Naive thymus-derived CD4-positive, alpha-beta T cell (primary cell): ENCODE measurements around the gene ZNF418. TPM values are rescaled to one million over a fixed set of nuclear protein-coding genes. Genes with fewer than 3 reads are reported as not detected.

Experiments
- ATAC-seq: fragments of 150-1000 bp; cut with Tn5 transposase; 2 replicates; pipeline ENCODE4 v1.10.0; 2021; ENCODE audit warnings: mild to moderate bottlenecking, moderate library complexity
- CTCF ChIA-PET: fragments of 350-600 bp; sonication (Branson Sonifier 250); formaldehyde crosslinking; loops from one replicate; lab custom pipeline; 2021; ENCODE audit warnings: antibody characterized with exemption; lab: Charles Lee
- POLR2A ChIA-PET: fragments of 350-600 bp; sonication (Branson Sonifier 250); formaldehyde crosslinking; loops from one replicate; lab custom pipeline; 2021; ENCODE audit warnings: antibody characterized with exemption, inconsistent platforms; lab: Charles Lee
- DNase-seq, 9 donors: peaks; one replicate each; pipeline versions ENCODE4 v3.0.0 to v3.0.0-alpha.2; 2020 to 2022; ENCODE audit warnings: mixed read lengths in 1 of 9
- H3K27ac ChIP-seq: one replicate; pipeline ENCODE4 v1.7.0; 2013; ENCODE audit warnings: mild to moderate bottlenecking, low read depth, low read length, moderate library complexity
- H3K27me3 ChIP-seq, 2 donors: one replicate each; pipeline ENCODE4 v1.7.0; 2013; ENCODE audit warnings: low read length in 2 of 2, mild to moderate bottlenecking in 2 of 2, moderate library complexity in 2 of 2; ENCODE audit not compliant: control insufficient read depth in 2 of 2, insufficient read depth in 2 of 2
- H3K36me3 ChIP-seq, 3 experiments: 1 replicate in 2 of 3; 2 replicates in 1 of 3; pipeline ENCODE4 v1.7.0; 2013; ENCODE audit warnings: low read length in 3 of 3, mild to moderate bottlenecking in 3 of 3, moderate library complexity in 1 of 3; ENCODE audit not compliant: insufficient read depth in 3 of 3, control insufficient read depth in 2 of 3
- H3K4me1 ChIP-seq, 2 donors: one replicate each; pipeline ENCODE4 v1.7.0; 2013; ENCODE audit warnings: low read length in 2 of 2, mild to moderate bottlenecking in 2 of 2, moderate library complexity in 1 of 2; ENCODE audit not compliant: control insufficient read depth in 2 of 2, insufficient read depth in 2 of 2
- H3K4me3 ChIP-seq: 2 replicates; pipeline ENCODE4 v1.7.0; 2013; ENCODE audit warnings: mild to moderate bottlenecking, low read length
- H3K9me3 ChIP-seq, 3 experiments: 1 replicate in 2 of 3; 2 replicates in 1 of 3; pipeline ENCODE4 v1.7.0; 2013; ENCODE audit warnings: low read length in 3 of 3; ENCODE audit not compliant: control insufficient read depth in 2 of 3
- H3K27ac Mint-ChIP-seq, 9 donors: one replicate each; pipeline ENCODE4 v1.8.0; 2020 to 2022; ENCODE audit warnings: mixed read lengths in 9 of 9, mild to moderate bottlenecking in 8 of 9, moderate library complexity in 5 of 9, inconsistent platforms in 2 of 9
- H3K27me3 Mint-ChIP-seq, 5 donors: one replicate each; pipeline ENCODE4 v1.8.0; 2021 to 2022; ENCODE audit warnings: mixed read lengths in 5 of 5, mild to moderate bottlenecking in 1 of 5
- H3K36me3 Mint-ChIP-seq, 5 donors: one replicate each; pipeline ENCODE4 v1.8.0; 2020 to 2022; ENCODE audit warnings: mixed read lengths in 5 of 5, mild to moderate bottlenecking in 3 of 5, inconsistent platforms in 1 of 5
- H3K4me1 Mint-ChIP-seq, 7 donors: one replicate each; pipeline ENCODE4 v1.8.0; 2020 to 2022; ENCODE audit warnings: mixed read lengths in 7 of 7, mild to moderate bottlenecking in 3 of 7, inconsistent platforms in 1 of 7
- H3K4me3 Mint-ChIP-seq, 10 donors: one replicate each; pipeline ENCODE4 v1.8.0; 2020 to 2022; ENCODE audit warnings: mild to moderate bottlenecking in 10 of 10, mixed read lengths in 10 of 10, moderate library complexity in 6 of 10, inconsistent platforms in 2 of 10
- H3K9me3 Mint-ChIP-seq, 11 donors: one replicate each; pipeline ENCODE4 v1.8.0; 2020 to 2022; ENCODE audit warnings: mixed read lengths in 11 of 11, mild to moderate bottlenecking in 4 of 11, inconsistent platforms in 1 of 11, moderate library complexity in 1 of 11
- intact Hi-C, 2 donors: fragments of 100-400 bp; cut with micrococcal nuclease; formaldehyde crosslinking; loops; one replicate each; pipeline ENCODE4 v1.15.1; 2023
- polyA plus RNA-seq, 2 donors: library from polyadenylated mRNA; unstranded; fragments of 300-500 nt; fragmentation: Illumina TruSeq; gene quantifications; one replicate each; pipeline ENCODE4 v1.2.3, GENCODE V29; 2021
- total RNA-seq, 6 experiments: library from RNA in 5 of 6; stranded (reverse) in 5 of 6; gene quantifications; 1 replicate in 5 of 6; 2 replicates in 1 of 6; pipeline ENCODE4 v1.2.3 and lab custom pipeline; 2021 to 2026

The ZNF418 gene
- total and polyA plus RNA-seq, 7 experiments from 2014 or later, result 1.8 to 7.7 (median 3.1) TPM

GRCh38 chr19:57949702-57950101 lies 14.5 kb upstream of the ZNF418 start:
- ChIA-PET POLR2A (interaction anchor here (0.6 kb wide), 1 partner anchor 17 kb away, joined by 5 read pairs; no protein-coding TSS in a partner anchor), CTCF (no interaction called here)
- H3K27me3 Mint-ChIP-seq, result peaks cover 0 to 12% (median 0%) of the 10 kb centered on the region in 5 donors
- Histone ChIP-seq H3K4me1 (peaks cover 6 to 9% of the 10 kb centered on the region in 2 donors), H3K27me3 (no peaks in the 10 kb centered on the region), H3K36me3 (peaks cover 0 to 10% (median 0%) of the 10 kb centered on the region in 3 experiments), H3K4me3 (no peak overlapping the region), H3K9me3 (peaks cover 0 to 35% (median 8%) of the 10 kb centered on the region in 3 experiments), H3K27ac (no peak overlapping the region)
- intact Hi-C loops, result loop anchor here in 1 of 2 donors (5.0 kb wide), 3 partner anchors 102 to 587 kb away; partner anchors contain the start of genes TRAPPC2B, ZNF547, ZNF587 and ZNF776
- H3K27ac Mint-ChIP-seq, result no peak overlapping the region
- ATAC-seq, result no peak
- no peak for DNase-seq
- H3K36me3 Mint-ChIP-seq, result peaks cover 15 to 44% (median 21%) of the 10 kb centered on the region in 5 donors
- H3K4me1 Mint-ChIP-seq, result peaks cover 10 to 23% (median 21%) of the 10 kb centered on the region in 7 donors
- peaks cover 19 to 73% (median 40%) of the 10 kb centered on the region in 11 donors for H3K9me3 Mint-ChIP-seq
- H3K4me3 Mint-ChIP-seq, result peak overlapping the region in 1 of 10 donors; percentile 34

GRCh38 chr19:57949296-57949695 lies 14.1 kb upstream of the ZNF418 start:
- Mint-ChIP-seq H3K9me3 (peaks cover 15 to 73% (median 37%) of the 10 kb centered on the region in 11 donors), H3K27me3 (peaks cover 0 to 8% (median 0%) of the 10 kb centered on the region in 5 donors), H3K27ac (no peak overlapping the region), H3K36me3 (peaks cover 19 to 44% (median 25%) of the 10 kb centered on the region in 5 donors), H3K4me3 (no peak overlapping the region), H3K4me1 (peaks cover 10 to 23% (median 21%) of the 10 kb centered on the region in 7 donors)
- POLR2A ChIA-PET, result interaction anchor here (0.6 kb wide), 1 partner anchor 17 kb away, joined by 5 read pairs; no protein-coding TSS in a partner anchor
- CTCF ChIA-PET, result no interaction called here
- H3K27ac ChIP-seq, result no peak overlapping the region
- intact Hi-C loops, result loop anchor here in 1 of 2 donors (5.0 kb wide), 3 partner anchors 102 to 587 kb away; partner anchors contain the start of genes TRAPPC2B, ZNF547, ZNF587 and ZNF776
- H3K36me3 ChIP-seq, result peaks cover 0 to 13% (median under 1%) of the 10 kb centered on the region in 3 experiments
- ATAC-seq (no peak), DNase-seq (no peak)
- no peaks in the 10 kb centered on the region for H3K27me3 ChIP-seq
- peaks cover 6 to 9% of the 10 kb centered on the region in 2 donors for H3K4me1 ChIP-seq
- H3K9me3 ChIP-seq, result peaks cover 0 to 36% (median 10%) of the 10 kb centered on the region in 3 experiments
- no peak overlapping the region for H3K4me3 ChIP-seq

- ATAC-seq (peak; percentile 97), DNase-seq (peak; percentile 55 to 85 (median 77))
- H3K36me3 Mint-ChIP-seq, result peaks cover 36 to 51% (median 42%) of the 10 kb centered on the region in 5 donors
- H3K27me3 Mint-ChIP-seq, result peaks cover 0 to 4% (median 0%) of the 10 kb centered on the region in 5 donors
- H3K27ac Mint-ChIP-seq, result peak within 1 kb of the TSS; percentile 83 to 97 (median 92)
- peak within 1 kb of the TSS; percentile 89 to 97 (median 95) for H3K4me3 Mint-ChIP-seq
- peaks cover 18 to 74% (median 45%) of the 10 kb centered on the region in 11 donors for H3K9me3 Mint-ChIP-seq
- H3K36me3 ChIP-seq, result peaks cover 8 to 31% (median 15%) of the 10 kb centered on the region in 3 experiments
- peaks cover 10 to 28% (median 21%) of the 10 kb centered on the region in 7 donors for H3K4me1 Mint-ChIP-seq
- CTCF ChIA-PET, result interaction anchor here (0.7 kb wide), 1 partner anchor 14 kb away, joined by 3 read pairs; no protein-coding TSS in a partner anchor
- POLR2A ChIA-PET, result interaction anchor here (0.5 to 0.7 kb wide), 2 partner anchors 220 to 364 kb away, joined by 3 read pairs; no protein-coding TSS in a partner anchor
- peak within 1 kb of the TSS; percentile 71 for H3K4me3 ChIP-seq
- H3K27ac ChIP-seq, result peak within 1 kb of the TSS; percentile 80
- peaks cover 4 to 44% (median 27%) of the 10 kb centered on the region in 3 experiments for H3K9me3 ChIP-seq
- peaks cover 6 to 9% of the 10 kb centered on the region in 2 donors for H3K4me1 ChIP-seq
- H3K27me3 ChIP-seq, result no peaks in the 10 kb centered on the region
- intact Hi-C loops, result loop anchor here (1.0 to 5.0 kb wide), 14 partner anchors 12 to 707 kb away; partner anchors contain the start of genes ZNF417 (in 2 of the 2), ZNF606 (in 2 of the 2), TRAPPC2B (in 1 of the 2) and ZNF17 (in 1 of the 2)
These were observed 12.4 kb upstream of the ZNF418 start, which contains the start of gene ZNF256 for GRCh38 chr19:57947419-57948134. Gene ZNF256 (minus strand): TSS chr19:57947706. CDS start chr19:57947474, 232 bp downstream.

DNA sequence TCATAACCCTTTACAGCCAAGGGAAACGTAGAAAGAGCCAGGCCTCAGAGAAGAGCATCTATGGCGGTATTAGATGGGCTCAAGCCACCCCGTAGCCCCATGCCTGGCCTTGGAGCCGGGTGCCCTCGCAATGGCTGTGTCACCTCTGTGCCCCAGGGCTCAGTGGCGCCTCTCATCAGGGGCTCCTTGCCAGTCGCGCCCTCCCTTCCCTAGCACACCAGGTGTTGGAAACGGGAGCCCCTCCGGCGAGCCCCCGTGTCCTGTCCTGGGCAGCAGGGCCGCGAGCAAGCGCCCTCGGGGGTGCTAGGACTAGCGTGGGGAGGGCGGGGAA lies 11.9 kb upstream of the ZNF418 start:
- H3K9me3 Mint-ChIP-seq, result peaks cover 23 to 75% (median 50%) of the 10 kb centered on the region in 11 donors
- H3K4me1 Mint-ChIP-seq, result peaks cover 10 to 28% (median 21%) of the 10 kb centered on the region in 7 donors
- H3K9me3 ChIP-seq, result peaks cover 9 to 49% (median 31%) of the 10 kb centered on the region in 3 experiments
- H3K27ac Mint-ChIP-seq, result peak overlapping the region in 8 of 9 donors; percentile 42 to 94 (median 86)
- intact Hi-C loops, result loop anchor here (1.0 to 5.0 kb wide), 14 partner anchors 12 to 707 kb away; partner anchors contain the start of genes ZNF417 (in 2 of the 2), ZNF606 (in 2 of the 2), TRAPPC2B (in 1 of the 2) and ZNF17 (in 1 of the 2)
- H3K4me3 ChIP-seq, result peak overlapping the region; percentile 71
- ATAC-seq, result no peak
- H3K4me3 Mint-ChIP-seq, result peak overlapping the region; percentile 89 to 97 (median 95)
- peaks cover 0 to 4% (median 0%) of the 10 kb centered on the region in 5 donors for H3K27me3 Mint-ChIP-seq
- H3K27me3 ChIP-seq, result no peaks in the 10 kb centered on the region
- peak overlapping the region; percentile 80 for H3K27ac ChIP-seq
- peak in 2 of 9 donors; percentile 7 to 11 for DNase-seq
- POLR2A ChIA-PET, result no interaction called here
- H3K36me3 ChIP-seq, result peaks cover 13 to 36% (median 19%) of the 10 kb centered on the region in 3 experiments
- CTCF ChIA-PET, result no interaction called here
- H3K36me3 Mint-ChIP-seq, result peaks cover 42 to 56% (median 47%) of the 10 kb centered on the region in 5 donors
- peaks cover 6 to 9% of the 10 kb centered on the region in 2 donors for H3K4me1 ChIP-seq

DNA sequence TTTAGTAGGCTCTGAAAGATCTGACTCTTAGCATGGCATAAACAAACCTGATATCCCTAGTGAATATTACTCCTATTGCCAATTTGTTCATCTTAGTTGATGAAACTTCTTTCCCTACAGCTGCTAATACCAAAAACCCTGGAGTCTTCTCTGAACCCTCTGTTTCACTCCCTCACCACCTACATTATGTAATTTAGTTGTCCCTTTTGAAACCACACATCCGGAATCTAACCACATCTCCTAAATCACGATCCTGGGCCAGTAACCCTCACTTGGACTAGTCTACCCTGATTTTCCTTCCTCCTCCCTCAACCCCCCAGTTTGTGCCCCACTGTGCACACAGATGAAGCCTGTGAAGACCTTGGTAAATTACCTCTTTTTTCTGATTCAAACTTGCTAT lies 11.1 kb upstream of the ZNF418 start:
- Mint-ChIP-seq H3K36me3 (peaks cover 49 to 63% (median 52%) of the 10 kb centered on the region in 5 donors), H3K4me1 (peaks cover 10 to 28% (median 21%) of the 10 kb centered on the region in 7 donors), H3K27me3 (peaks cover 0 to 4% (median 0%) of the 10 kb centered on the region in 5 donors), H3K4me3 (peak overlapping the region; percentile 89 to 97 (median 95)), H3K27ac (peak overlapping the region in 6 of 9 donors; percentile 2 to 94 (median 52)), H3K9me3 (peaks cover 26 to 75% (median 53%) of the 10 kb centered on the region in 11 donors)
- no peak overlapping the region for H3K27ac ChIP-seq
- H3K9me3 ChIP-seq, result peaks cover 10 to 57% (median 34%) of the 10 kb centered on the region in 3 experiments
- H3K27me3 ChIP-seq, result no peaks in the 10 kb centered on the region
- intact Hi-C loops, result loop anchor here (2.0 to 5.0 kb wide), 4 partner anchors 30 to 584 kb away; partner anchors contain the start of genes TRAPPC2B (in 1 of the 2), ZNF417 (in 1 of the 2), ZNF547 (in 1 of the 2) and ZNF587 (in 1 of the 2)
- H3K4me3 ChIP-seq, result peak overlapping the region; percentile 71
- ATAC-seq (no peak), DNase-seq (no peak)
- peaks cover 14 to 43% (median 23%) of the 10 kb centered on the region in 3 experiments for H3K36me3 ChIP-seq
- CTCF ChIA-PET, result no interaction called here
- POLR2A ChIA-PET, result interaction anchor here (1.3 kb wide), 1 partner anchor 30 kb away, joined by 7 read pairs; the partner anchor contains the start of gene ZNF417
- peaks cover 6 to 9% of the 10 kb centered on the region in 2 donors for H3K4me1 ChIP-seq

GRCh38 chr19:57941593-57941992 lies 6.4 kb upstream of the ZNF418 start:
- ATAC-seq (no peak), DNase-seq (no peak)
- Histone ChIP-seq H3K4me3 (no peak overlapping the region), H3K9me3 (peaks cover 10 to 82% (median 34%) of the 10 kb centered on the region in 3 experiments), H3K27me3 (no peaks in the 10 kb centered on the region), H3K36me3 (peaks cover 14 to 64% (median 26%) of the 10 kb centered on the region in 3 experiments), H3K4me1 (peaks cover under 1 to 1% of the 10 kb centered on the region in 2 donors), H3K27ac (no peak overlapping the region)
- intact Hi-C loops, result no loop called here
- ChIA-PET POLR2A (no interaction called here), CTCF (no interaction called here)
- Mint-ChIP-seq H3K27ac (no peak overlapping the region), H3K36me3 (peaks cover 51 to 88% (median 83%) of the 10 kb centered on the region in 5 donors), H3K27me3 (no peaks in the 10 kb centered on the region), H3K4me3 (no peak overlapping the region), H3K9me3 (peaks cover 28 to 99% (median 74%) of the 10 kb centered on the region in 11 donors), H3K4me1 (peaks cover 7 to 18% (median 12%) of the 10 kb centered on the region in 7 donors)
